HEK293T (cell line): Measurements from ENCODE around the gene PTH2.

Experiments
- CTCF ChIA-PET: fragments of 350-600 bp; formaldehyde crosslinking; extraction: SDS; loops from one replicate; lab custom pipeline; 2021; ENCODE audit warnings: antibody characterized with exemption, inconsistent platforms; lab: Yijun Ruan, JAX
- POLR2A ChIA-PET: fragments of 350-600 bp; formaldehyde crosslinking; extraction: SDS; loops from one replicate; lab custom pipeline; 2020; ENCODE audit warnings: antibody characterized with exemption, inconsistent platforms; lab: Yijun Ruan, JAX
- DNase-seq: peaks from one replicate; pipeline ENCODE4 v3.0.0; 2012; ENCODE audit warnings: mixed read lengths; ENCODE audit errors: extremely low spot score
- ARNT ChIP-seq: fragments of 450-650 bp; IDR thresholded peaks from 2 replicates; pipeline ENCODE4 v1.6.1; 2017; ENCODE audit warnings: mild to moderate bottlenecking
- BHLHE40 ChIP-seq: fragments of 450-650 bp; IDR thresholded peaks from 2 replicates; pipeline ENCODE4 v1.6.1; 2016; ENCODE audit warnings: mild to moderate bottlenecking, moderate library complexity, borderline replicate concordance
- CTBP1 ChIP-seq: fragments of 450-650 bp; IDR thresholded peaks from 2 replicates; pipeline ENCODE4 v1.6.1; 2016; ENCODE audit warnings: borderline replicate concordance
- ELF4 ChIP-seq: fragments of 450-650 bp; IDR thresholded peaks from 2 replicates; pipeline ENCODE4 v1.6.1; 2017; ENCODE audit warnings: antibody characterized with exemption
- FOXA1 ChIP-seq: fragments of 450-650 bp; IDR thresholded peaks from 2 replicates; pipeline ENCODE4 v1.6.1; 2016; ENCODE audit warnings: mild to moderate bottlenecking
- FOXK2 ChIP-seq: fragments of 450-650 bp; IDR thresholded peaks from 2 replicates; pipeline ENCODE4 v1.6.1; 2016; ENCODE audit warnings: mild to moderate bottlenecking
- FOXM1 ChIP-seq: fragments of 450-650 bp; IDR thresholded peaks from 2 replicates; pipeline ENCODE4 v1.6.1; 2017; ENCODE audit warnings: mild to moderate bottlenecking, borderline replicate concordance
- HDGF ChIP-seq: fragments of 450-650 bp; IDR thresholded peaks from 2 replicates; pipeline ENCODE4 v1.6.1; 2017; ENCODE audit warnings: antibody characterized with exemption, borderline replicate concordance
- L3MBTL2 ChIP-seq: fragments of 450-650 bp; conservative IDR thresholded peaks from 2 replicates; pipeline ENCODE4 v1.6.1; 2016; ENCODE audit warnings: mild to moderate bottlenecking
- LEF1 ChIP-seq: fragments of 450-650 bp; IDR thresholded peaks from 2 replicates; pipeline ENCODE4 v1.6.1; 2017; ENCODE audit warnings: mild to moderate bottlenecking, borderline replicate concordance
- NFRKB ChIP-seq: fragments of 450-650 bp; IDR thresholded peaks from 2 replicates; pipeline ENCODE4 v1.6.1; 2016; ENCODE audit warnings: mild to moderate bottlenecking, moderate library complexity
- SP1 ChIP-seq: fragments of 450-650 bp; IDR thresholded peaks from 2 replicates; pipeline ENCODE4 v1.6.1; 2017
- SUZ12 ChIP-seq: fragments of 450-650 bp; IDR thresholded peaks from 2 replicates; pipeline ENCODE4 v1.6.1; 2016; ENCODE audit warnings: mild to moderate bottlenecking
- TARDBP ChIP-seq: fragments of 450-650 bp; IDR thresholded peaks from 2 replicates; pipeline ENCODE4 v1.6.1; 2016
- ZNF384 ChIP-seq: fragments of 450-650 bp; IDR thresholded peaks from 2 replicates; pipeline ENCODE4 v1.6.1; 2016
- TF ChIP-seq, protein P1 (sequence below): fragments of 450-650 bp; IDR thresholded peaks from 2 replicates; pipeline ENCODE4 v1.6.1; 2016

The PTH2 gene

GRCh38 chr19:49391581-49392399, 31.5 kb downstream of the PTH2 start:
- CTCF ChIA-PET, result interaction anchor here (0.6 to 2.0 kb wide), 12 partner anchors 12 to 104 kb away, joined by 3 to 11 read pairs (median 3); partner anchors contain the start of genes GFY and SLC17A7
- DNase-seq, result peak; percentile 85
- POLR2A ChIA-PET, result interaction anchor here (0.9 to 1.4 kb wide), 3 partner anchors 12 to 62 kb away, joined by 3 to 8 read pairs (median 6); partner anchors contain the start of genes ALDH16A1 and PIH1D1
- no peak for TF ChIP-seq TARDBP
- TF ChIP-seq, protein P1, sequence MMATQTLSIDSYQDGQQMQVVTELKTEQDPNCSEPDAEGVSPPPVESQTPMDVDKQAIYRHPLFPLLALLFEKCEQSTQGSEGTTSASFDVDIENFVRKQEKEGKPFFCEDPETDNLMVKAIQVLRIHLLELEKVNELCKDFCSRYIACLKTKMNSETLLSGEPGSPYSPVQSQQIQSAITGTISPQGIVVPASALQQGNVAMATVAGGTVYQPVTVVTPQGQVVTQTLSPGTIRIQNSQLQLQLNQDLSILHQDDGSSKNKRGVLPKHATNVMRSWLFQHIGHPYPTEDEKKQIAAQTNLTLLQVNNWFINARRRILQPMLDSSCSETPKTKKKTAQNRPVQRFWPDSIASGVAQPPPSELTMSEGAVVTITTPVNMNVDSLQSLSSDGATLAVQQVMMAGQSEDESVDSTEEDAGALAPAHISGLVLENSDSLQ, result peak; percentile 54; the same call in 1 of the 2 replicates

- no peak for TF ChIP-seq ARNT
- no peak for TF ChIP-seq FOXM1
- no peak for TF ChIP-seq FOXA1
- TF ChIP-seq SUZ12, result no peak
- no peak for TF ChIP-seq ZNF384
- no peak for TF ChIP-seq ELF4
- TF ChIP-seq, protein P1, result no peak
- TF ChIP-seq SP1, result no peak
- no peak for TF ChIP-seq L3MBTL2
- no peak for TF ChIP-seq NFRKB
- TF ChIP-seq FOXK2, result no peak
- TF ChIP-seq HDGF, result no peak
- no peak for TF ChIP-seq CTBP1
- no peak for TF ChIP-seq LEF1
- TF ChIP-seq TARDBP, result no peak
- POLR2A ChIA-PET, result interaction anchor here (0.9 to 1.4 kb wide), 3 partner anchors 13 to 62 kb away, joined by 3 to 8 read pairs (median 6); partner anchors contain the start of genes ALDH16A1 and PIH1D1
- CTCF ChIA-PET, result interaction anchor here (0.6 to 1.6 kb wide), 9 partner anchors 13 to 105 kb away, joined by 3 to 11 read pairs (median 3); partner anchors contain the start of genes GFY and SLC17A7
- no peak for DNase-seq
Observed at GRCh38 chr19:49390929-49391359, 32.3 kb downstream of the PTH2 start.

DNA sequence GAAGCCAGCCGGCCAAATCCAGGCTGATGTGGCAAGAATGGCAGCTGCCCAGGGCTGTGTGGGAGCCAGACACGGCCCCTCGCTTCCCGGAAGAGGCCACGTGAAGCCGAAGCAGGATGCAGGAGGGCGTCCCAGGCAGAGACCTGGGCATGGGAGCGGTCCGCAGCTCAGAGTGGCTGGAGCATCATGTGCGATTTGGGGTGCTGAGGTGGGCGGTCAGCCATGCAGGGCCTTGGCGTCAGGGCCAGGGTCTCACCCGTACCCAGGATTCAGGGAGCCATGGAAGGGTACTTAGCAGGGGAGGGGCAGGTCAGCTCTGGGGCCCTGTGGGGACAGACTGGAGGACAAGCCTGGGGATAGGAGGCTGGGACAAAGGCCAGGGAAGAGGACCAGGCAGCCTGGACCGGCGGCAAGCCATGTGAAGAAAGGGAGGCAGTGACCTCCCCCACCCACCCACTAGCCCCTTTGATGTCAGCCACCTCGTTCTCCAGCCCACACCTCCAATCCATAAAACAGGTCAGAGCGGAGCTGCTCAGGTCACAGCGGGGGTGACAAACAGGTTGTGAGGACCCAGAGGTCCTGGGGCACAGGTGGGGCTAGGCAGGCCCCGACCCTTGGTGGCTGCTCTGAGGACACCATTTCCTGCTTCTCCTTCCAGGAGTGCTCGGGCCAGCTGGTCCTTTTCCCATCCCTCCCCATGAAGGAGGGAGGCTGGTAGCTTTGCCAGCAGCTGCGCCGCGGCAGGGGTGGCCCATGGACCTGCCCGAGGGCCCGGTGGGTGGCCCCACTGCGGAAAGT, 32.9 kb downstream of the PTH2 start:
- POLR2A ChIA-PET, result interaction anchor here (0.6 to 1.2 kb wide), 2 partner anchors 56 to 62 kb away, joined by 3 to 4 read pairs; partner anchors contain the start of gene ALDH16A1
- CTCF ChIA-PET, result interaction anchor here (1.1 to 1.6 kb wide), 2 partner anchors 13 to 27 kb away, joined by 4 read pairs; no protein-coding TSS in a partner anchor
- TF ChIP-seq ELF4 (no peak), LEF1 (no peak), L3MBTL2 (no peak), FOXA1 (no peak), HDGF (no peak), FOXM1 (no peak), BHLHE40 (no peak)
- DNase-seq, result no peak

- POLR2A ChIA-PET, result interaction anchor here (1.2 kb wide), 1 partner anchor 63 kb away, joined by 4 read pairs; the partner anchor contains the start of gene ALDH16A1
- no peak for DNase-seq
- CTCF ChIA-PET, result no interaction called here
- TF ChIP-seq LEF1, result no peak
- no peak for TF ChIP-seq CTBP1
- TF ChIP-seq NFRKB, result no peak
- no peak for TF ChIP-seq ARNT
- no peak for TF ChIP-seq FOXK2
- TF ChIP-seq L3MBTL2, result no peak
- no peak for TF ChIP-seq SUZ12
- TF ChIP-seq SP1, result no peak
- no peak for TF ChIP-seq ZNF384
- TF ChIP-seq, protein P1, result no peak
- no peak for TF ChIP-seq TARDBP
- no peak for TF ChIP-seq BHLHE40
- TF ChIP-seq FOXM1, result no peak
Observed at GRCh38 chr19:49389406-49389805, 33.8 kb downstream of the PTH2 start.

DNA sequence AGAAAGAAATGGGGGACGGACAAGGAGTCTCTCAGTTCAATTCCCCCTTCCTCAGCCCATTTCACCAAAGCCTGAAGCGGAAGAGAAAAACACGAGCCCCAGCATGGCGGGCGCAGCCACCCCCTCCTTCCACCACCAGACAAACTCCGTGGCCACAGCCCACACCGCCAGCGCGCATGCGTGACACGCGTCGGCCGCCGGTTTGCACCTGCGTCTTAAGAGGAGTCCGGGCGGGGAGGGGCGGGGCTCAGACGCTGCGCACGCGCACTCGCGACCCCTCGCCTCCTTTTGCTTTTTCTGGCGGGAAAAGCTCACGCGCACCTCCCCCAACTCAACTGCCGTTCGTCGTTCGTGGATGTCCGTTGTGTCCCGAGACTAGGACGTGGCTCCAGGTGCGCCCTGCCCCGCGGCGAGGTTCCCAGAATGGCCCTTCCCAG, 35.3 kb downstream of the PTH2 start, which contains the start of gene KASH5:
Gene KASH5 (plus strand): TSS at position 314 of the 437 bp plus-strand sequence. CDS start 2,635 bp downstream, outside the sequence.
- ChIA-PET CTCF (no interaction called here), POLR2A (no interaction called here)
- TF ChIP-seq LEF1 (no peak), FOXK2 (no peak), L3MBTL2 (no peak), TARDBP (no peak), FOXM1 (no peak), ZNF384 (no peak), BHLHE40 (no peak), ELF4 (no peak), FOXA1 (no peak), CTBP1 (no peak), SUZ12 (no peak), ARNT (no peak)
- TF ChIP-seq, protein P1, result no peak
- no peak for DNase-seq
